ENCODE results near the gene SESN3.
"Not testable (repeated sequence)": the region's sequence is repeated elsewhere in the genome, so short reads cannot be mapped to it uniquely, and the experiment has no call there.

SESN3 gene

GRCh38 chr11:95227060-95227459, 3.9 kb downstream of the SESN3 start:
- DNase-seq (ENCODE audit: low read depth in 2 of 2) = not testable (repeated sequence)

DNA sequence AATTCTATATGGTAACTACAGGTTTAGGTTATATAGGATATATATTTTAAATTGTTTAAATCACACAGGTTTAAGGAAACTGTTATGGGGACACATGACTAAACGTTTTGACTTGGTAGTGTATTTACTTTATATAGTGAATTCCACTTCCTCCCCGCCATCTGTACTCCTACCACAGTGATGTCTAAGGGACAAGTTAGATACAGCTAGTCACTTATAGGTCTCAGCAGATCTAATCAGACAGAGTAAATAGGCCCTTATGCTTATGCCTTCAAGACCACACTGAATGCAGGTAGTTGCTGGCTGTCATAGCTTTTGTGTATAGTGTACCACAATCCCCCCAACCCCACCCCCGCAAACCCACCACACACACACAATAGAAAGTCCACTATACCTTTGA, 8.2 kb downstream of the SESN3 start:
- DNase-seq (ENCODE audit: low read depth in 2 of 2) = no peak

DNA sequence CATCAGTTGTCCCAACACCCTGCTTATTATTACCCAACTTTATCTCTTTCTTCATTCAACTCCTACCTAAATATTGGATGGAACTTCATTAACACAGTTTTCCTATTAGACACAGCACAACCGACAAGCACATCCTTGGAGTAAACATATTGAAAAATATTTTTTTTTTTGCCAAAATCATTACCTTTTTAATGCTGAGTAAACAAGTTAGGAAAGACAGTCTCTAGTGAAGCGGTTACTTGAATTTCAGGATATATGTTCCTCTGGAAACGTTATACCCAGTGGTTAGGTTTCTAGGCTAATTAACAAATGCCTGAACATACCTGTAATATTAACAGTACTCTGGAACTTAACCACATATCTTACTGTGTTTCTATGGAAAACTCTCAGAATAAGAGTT, 11.4 kb downstream of the SESN3 start:
- DNase-seq (ENCODE audit: low read depth in 2 of 2) = no peak

DNA sequence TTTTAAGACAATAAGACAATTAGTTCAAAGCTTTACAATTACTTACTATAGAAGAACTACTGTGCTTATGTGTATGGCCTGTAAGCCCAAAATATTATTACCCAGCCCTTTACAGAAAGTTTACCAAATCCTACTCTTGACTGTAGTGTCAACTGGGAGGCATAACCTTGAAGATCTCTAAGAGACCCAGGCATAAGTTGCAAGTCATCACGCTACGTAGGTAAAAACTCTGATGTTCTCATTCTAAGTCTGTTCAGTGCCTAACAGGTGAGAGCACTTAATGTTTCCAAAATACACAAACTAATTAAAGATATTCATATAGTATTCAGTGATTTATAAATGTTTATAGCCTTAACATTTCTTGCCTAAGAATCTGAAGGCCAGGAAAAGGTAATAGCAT, 12.9 kb downstream of the SESN3 start:
- no peak for DNase-seq (ENCODE audit: low read depth in 2 of 2)

DNA sequence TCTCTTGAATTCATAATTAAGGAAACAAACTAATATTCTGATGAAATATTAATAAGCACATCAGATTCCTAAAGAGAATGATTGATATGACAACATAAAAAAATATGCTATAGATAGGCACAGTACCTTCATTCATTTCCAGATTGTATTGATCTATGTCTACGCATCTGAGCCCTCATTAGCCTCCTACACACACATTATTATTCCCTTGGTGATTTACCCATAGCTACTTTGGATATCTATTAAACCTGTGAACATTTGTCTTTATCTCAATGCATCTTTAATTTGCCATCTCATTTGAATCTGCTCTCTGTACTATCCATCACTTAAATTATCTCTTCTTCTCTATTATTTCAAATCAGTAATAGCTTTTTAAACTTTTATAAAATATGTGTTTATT, 18.4 kb downstream of the SESN3 start:
- DNase-seq (ENCODE audit: low read depth in 2 of 2) = no peak

- DNase-seq (ENCODE audit: low read depth in 2 of 2) = not testable (repeated sequence)
Measured at GRCh38 chr11:95209535-95209934, 21.5 kb downstream of the SESN3 start.

- DNase-seq (ENCODE audit: low read depth in 2 of 2) = no peak
Measured at GRCh38 chr11:95200781-95201457, 30.1 kb downstream of the SESN3 start.

DNA sequence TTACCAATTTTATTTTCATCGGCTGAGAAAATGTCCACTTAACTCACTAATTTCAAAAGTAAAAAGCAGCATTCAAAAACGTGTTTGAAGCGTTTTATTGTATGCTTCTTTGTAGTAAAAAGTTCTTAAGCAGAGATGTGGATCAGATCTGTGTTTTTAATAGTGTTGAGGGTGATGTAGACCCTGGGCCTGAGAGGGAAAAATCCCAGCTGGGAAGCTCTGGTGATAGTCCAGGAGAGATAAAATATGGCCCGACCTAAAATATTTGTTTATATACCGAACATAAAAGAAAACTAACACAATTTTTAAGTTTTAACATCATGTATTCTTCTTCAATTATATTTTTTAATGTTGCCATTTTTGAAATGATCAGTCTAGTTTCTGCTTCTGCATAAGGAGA, 35.2 kb downstream of the SESN3 start:
- no peak for DNase-seq (ENCODE audit: low read depth in 2 of 2)

GRCh38 chr11:95193541-95193940, 37.5 kb downstream of the SESN3 start:
- no peak for DNase-seq (ENCODE audit: low read depth in 2 of 2)

DNA sequence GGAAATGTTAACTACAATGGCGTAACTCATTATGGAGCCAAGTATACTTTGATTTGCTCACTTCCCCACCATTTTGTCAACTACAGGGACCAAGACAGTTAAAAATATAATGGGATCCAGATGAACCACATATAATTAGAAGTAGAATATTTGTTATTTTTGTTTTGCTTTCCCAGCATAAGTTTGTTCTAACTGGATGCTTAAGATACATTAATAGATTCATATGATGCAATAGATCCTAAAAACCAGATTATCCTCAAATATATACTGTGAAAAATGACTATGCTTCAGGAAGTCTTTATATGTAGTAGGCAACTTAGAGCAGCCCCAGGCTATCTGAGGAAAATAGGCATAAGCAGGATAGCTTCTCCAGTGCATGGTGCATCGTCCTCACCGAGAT, 38.3 kb downstream of the SESN3 start:
- no peak for DNase-seq (ENCODE audit: low read depth in 2 of 2)

- DNase-seq (ENCODE audit: low read depth in 2 of 2) = no peak
Measured at GRCh38 chr11:95187723-95188122, 43.3 kb downstream of the SESN3 start.

DNA sequence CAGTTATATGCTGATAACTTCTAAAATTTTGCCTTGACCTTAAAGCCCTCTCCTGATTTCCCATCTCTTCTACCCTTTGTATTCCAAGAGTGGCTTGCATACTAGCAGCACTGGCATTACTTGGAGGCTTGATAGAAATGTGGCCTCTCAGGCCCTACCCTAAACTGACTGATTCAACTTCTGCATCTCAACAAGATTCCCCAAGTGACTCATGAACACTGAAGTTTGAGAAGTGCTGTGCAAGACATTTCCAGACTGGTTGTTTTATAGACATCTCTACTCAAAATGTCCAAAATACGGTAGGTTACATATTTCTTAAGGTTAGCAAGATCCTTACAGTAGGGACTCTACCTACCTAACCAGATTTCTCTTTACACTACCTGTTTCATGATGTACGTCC, 48.6 kb downstream of the SESN3 start:
- DNase-seq (ENCODE audit: low read depth in 2 of 2) = no peak

- no peak for DNase-seq (ENCODE audit: low read depth in 2 of 2)
Measured at GRCh38 chr11:95175818-95176380, 55.1 kb downstream of the SESN3 start.

DNA sequence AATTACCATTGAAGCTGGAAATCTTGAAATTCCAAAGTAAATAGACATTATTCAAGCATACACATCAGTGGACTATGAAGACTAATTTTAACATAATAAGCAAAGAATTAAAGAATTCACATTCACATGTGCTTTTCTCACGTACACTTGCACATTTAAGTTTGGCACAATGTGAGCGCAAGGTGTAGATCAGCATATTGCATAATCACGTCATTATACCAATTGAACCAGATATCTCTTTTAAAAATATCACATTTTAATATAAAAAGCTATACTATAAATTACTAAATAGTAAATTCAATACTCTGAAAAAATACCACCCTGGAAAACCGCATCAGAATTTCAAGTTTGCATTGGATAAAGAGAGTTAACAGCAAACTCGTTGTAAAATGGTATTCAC, 60.7 kb downstream of the SESN3 start:
- no peak for DNase-seq (ENCODE audit: low read depth in 2 of 2)

GRCh38 chr11:95166781-95167180, 64.2 kb downstream of the SESN3 start:
- DNase-seq (ENCODE audit: low read depth in 2 of 2) = no peak

GRCh38 chr11:95165638-95166037, 65.4 kb downstream of the SESN3 start:
- no peak for DNase-seq (ENCODE audit: low read depth in 2 of 2)

DNA sequence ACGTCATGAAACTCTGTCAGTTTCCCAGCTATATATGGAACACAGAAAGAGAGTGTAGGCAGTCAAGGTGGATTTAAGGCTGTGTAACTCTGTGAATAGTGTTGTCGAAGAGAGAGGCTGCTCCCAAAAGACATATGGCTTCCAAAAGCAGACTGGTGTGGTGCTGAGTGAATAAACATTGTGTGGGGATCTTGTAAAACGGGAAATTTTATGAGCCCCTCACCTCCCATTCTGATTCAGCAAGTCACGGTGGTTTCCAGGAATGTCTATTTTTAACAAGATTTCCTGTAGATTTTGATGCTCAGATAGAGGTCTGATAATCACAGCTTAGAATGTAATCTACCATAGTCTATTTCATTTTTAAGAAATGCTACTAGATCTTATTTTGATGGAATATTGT, 67.9 kb downstream of the SESN3 start:
- DNase-seq (ENCODE audit: low read depth in 2 of 2) = no peak

DNA sequence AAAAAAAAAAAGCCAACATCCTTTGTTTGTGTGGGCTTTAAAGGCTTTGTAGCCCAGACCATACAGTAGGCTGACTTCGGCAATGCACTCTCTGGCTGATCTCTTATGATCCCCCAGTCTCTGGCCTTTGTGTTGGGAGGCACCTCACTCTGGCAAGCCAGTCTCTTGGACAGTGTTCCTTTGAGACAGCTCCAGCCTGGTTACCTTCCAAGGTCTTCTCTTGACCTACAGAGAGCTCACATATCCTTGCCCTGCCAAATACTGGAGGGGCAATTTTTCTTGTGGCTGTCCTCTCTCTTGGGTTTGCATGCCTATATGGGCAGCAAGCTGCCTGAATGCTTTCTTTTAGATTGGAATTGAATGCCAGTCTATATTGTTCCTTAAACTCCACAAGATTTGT, 69.8 kb downstream of the SESN3 start:
- no peak for DNase-seq (ENCODE audit: low read depth in 2 of 2)

DNA sequence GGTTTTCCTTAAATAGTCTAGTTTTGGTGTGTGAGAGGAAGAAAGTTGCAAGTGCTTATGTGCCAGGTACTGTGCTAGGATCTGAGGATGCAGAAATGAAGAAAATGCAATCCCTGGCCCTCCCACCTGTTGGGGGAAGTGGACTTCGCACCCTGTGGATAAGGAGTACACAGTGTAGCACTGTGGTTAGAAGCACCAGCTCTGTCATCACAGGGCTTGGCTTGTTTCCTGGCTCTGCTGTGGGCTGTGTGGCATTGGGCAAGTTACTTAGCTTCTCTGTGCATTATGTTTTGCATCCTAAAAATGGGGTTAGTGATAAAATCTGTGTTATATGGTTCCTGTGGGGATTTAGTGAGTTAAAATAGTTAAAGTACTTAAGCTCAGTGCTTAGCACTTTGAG, 73.2 kb downstream of the SESN3 start:
- no peak for DNase-seq (ENCODE audit: low read depth in 2 of 2)

- no peak for DNase-seq (ENCODE audit: low read depth in 2 of 2)
Measured at GRCh38 chr11:95156916-95157541, 74.0 kb downstream of the SESN3 start.

GRCh38 chr11:95156133-95156721, 74.8 kb downstream of the SESN3 start:
- no peak for DNase-seq (ENCODE audit: low read depth in 2 of 2)

DNA sequence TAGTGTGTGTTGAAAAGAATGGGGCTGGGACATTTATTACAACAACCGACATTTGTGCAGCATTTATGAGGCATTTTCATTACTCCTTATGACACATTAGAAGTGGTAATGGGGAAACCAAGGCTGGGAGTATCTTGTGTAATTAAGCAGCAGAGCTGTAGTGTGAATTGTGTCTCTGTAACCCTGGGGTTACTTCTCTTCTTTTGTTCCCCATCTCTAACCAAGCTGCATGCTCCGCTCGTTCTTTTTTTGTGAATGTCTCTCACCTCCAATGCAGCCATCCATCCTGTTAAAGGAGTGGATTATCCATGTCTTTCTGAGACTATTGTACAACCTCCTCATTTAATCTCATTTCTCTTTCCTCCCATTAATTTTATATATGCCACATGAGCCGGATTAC, 75.6 kb downstream of the SESN3 start:
- DNase-seq (ENCODE audit: low read depth in 2 of 2) = no peak

GRCh38 chr11:95154514-95154913, 76.5 kb downstream of the SESN3 start:
- peak; percentile 34 to 46 for DNase-seq (ENCODE audit: low read depth in 2 of 2)

Measured in stimulated activated CD4-positive, alpha-beta T cell treated with anti-CD3 and anti-CD28 coated beads, Interleukin-12 subunit alpha, Interleukin-12 subunit beta, amount 100 ng/mL, for 24 hours (primary cell).